SK-N-SH treated with all-trans-retinoic acid at 6 μM for 48 hours (cell line): ENCODE measurements around the gene CCL25.

Source experiments
- ATAC-seq: fragments of 200-7000 bp; cut with Tn5 transposase; 3 replicates; pipeline ENCODE4 v1.9.1; 2020; ENCODE audit warnings: mild to moderate bottlenecking, moderate library complexity
- ARNTL ChIP-seq: fragments of 450-650 bp; formaldehyde crosslinking; IDR thresholded peaks from 2 replicates; pipeline ENCODE4 v1.5.0; 2020; ENCODE audit warnings: low read depth, mild to moderate bottlenecking, moderate library complexity, borderline replicate concordance
- BACH2 ChIP-seq: fragments of 250-450 bp; sonication (Bioruptor Pico); IDR thresholded peaks from 2 replicates; pipeline ENCODE4 v1.9.0; 2021; ENCODE audit warnings: mild to moderate bottlenecking, borderline replicate concordance
- CREB5 ChIP-seq: fragments of 250-450 bp; sonication (Bioruptor Pico); IDR thresholded peaks from 2 replicates; pipeline ENCODE4 v1.5.1; 2020; ENCODE audit warnings: low read depth, mild to moderate bottlenecking, moderate library complexity
- CSDC2 ChIP-seq: fragments of 250-450 bp; sonication (Bioruptor Pico); IDR thresholded peaks from 2 replicates; pipeline ENCODE4 v1.5.0; 2020; ENCODE audit warnings: mild to moderate bottlenecking, moderate library complexity
- CSRNP3 ChIP-seq: fragments of 250-450 bp; sonication (Bioruptor Pico); IDR thresholded peaks from 2 replicates; pipeline ENCODE4 v1.5.1; 2021; ENCODE audit warnings: mild to moderate bottlenecking, moderate library complexity
- ESRRG ChIP-seq: fragments of 250-450 bp; sonication (Bioruptor Pico); IDR thresholded peaks from 2 replicates; pipeline ENCODE4 v1.6.1; 2021; ENCODE audit warnings: mild to moderate bottlenecking
- GLIS3 ChIP-seq: fragments of 250-450 bp; sonication (Bioruptor Pico); IDR thresholded peaks from 2 replicates; pipeline ENCODE4 v1.5.0; 2020; ENCODE audit warnings: mild to moderate bottlenecking, moderate library complexity
- ISL1 ChIP-seq: fragments of 250-450 bp; sonication (Bioruptor Pico); IDR thresholded peaks from 2 replicates; pipeline ENCODE4 v2.1.2; 2022; ENCODE audit warnings: mild to moderate bottlenecking, moderate library complexity
- OSR1 ChIP-seq: fragments of 250-450 bp; sonication (Bioruptor Pico); IDR thresholded peaks from 2 replicates; pipeline ENCODE4 v1.8.0; 2022; ENCODE audit warnings: moderate library complexity, mild to moderate bottlenecking, inconsistent platforms
- PATZ1 ChIP-seq: fragments of 250-450 bp; sonication (Bioruptor Pico); IDR thresholded peaks from 2 replicates; pipeline ENCODE4 v1.8.0; 2020; ENCODE audit warnings: mild to moderate bottlenecking, moderate library complexity, borderline replicate concordance
- POU6F1 ChIP-seq: fragments of 250-450 bp; sonication (Bioruptor Pico); IDR thresholded peaks from 2 replicates; pipeline ENCODE4 v1.8.0; 2021; ENCODE audit warnings: low read depth, mild to moderate bottlenecking, moderate library complexity, borderline replicate concordance
- PPARA ChIP-seq: fragments of 250-450 bp; sonication (Bioruptor Pico); IDR thresholded peaks from 2 replicates; pipeline ENCODE4 v1.5.0; 2020; ENCODE audit warnings: mild to moderate bottlenecking, borderline replicate concordance
- RARB ChIP-seq: fragments of 250-450 bp; sonication (Bioruptor Pico); IDR thresholded peaks from 2 replicates; pipeline ENCODE4 v1.8.0; 2021; ENCODE audit warnings: mild to moderate bottlenecking, moderate library complexity
- SNAI2 ChIP-seq: fragments of 250-450 bp; sonication (Bioruptor Pico); IDR thresholded peaks from 2 replicates; pipeline ENCODE4 v1.5.0; 2020; ENCODE audit warnings: mild to moderate bottlenecking, moderate library complexity
- ZC3H10 ChIP-seq: fragments of 250-450 bp; sonication (Bioruptor Pico); IDR thresholded peaks from 2 replicates; pipeline ENCODE4 v1.5.1; 2021; ENCODE audit warnings: mild to moderate bottlenecking, moderate library complexity
- ZFP3 ChIP-seq: fragments of 250-450 bp; sonication (Bioruptor Pico); IDR thresholded peaks from 2 replicates; pipeline ENCODE4 v1.5.0; 2020; ENCODE audit warnings: mild to moderate bottlenecking, moderate library complexity
- ZFP30 ChIP-seq: fragments of 450-650 bp; formaldehyde crosslinking; IDR thresholded peaks from 2 replicates; pipeline ENCODE4 v1.5.0; 2022; ENCODE audit warnings: mild to moderate bottlenecking, moderate library complexity
- ZNF565 ChIP-seq: fragments of 450-650 bp; formaldehyde crosslinking; conservative IDR thresholded peaks from 2 replicates; pipeline ENCODE4 v1.5.0; 2020; ENCODE audit warnings: low read depth, mild to moderate bottlenecking, moderate library complexity
- ZNF70 ChIP-seq: fragments of 450-650 bp; formaldehyde crosslinking; IDR thresholded peaks from 2 replicates; pipeline ENCODE4 v1.5.0; 2020; ENCODE audit warnings: mild to moderate bottlenecking, moderate library complexity
- ZNF8 ChIP-seq: fragments of 450-650 bp; formaldehyde crosslinking; IDR thresholded peaks from 2 replicates; pipeline ENCODE4 v1.5.0; 2020; ENCODE audit warnings: mild to moderate bottlenecking, moderate library complexity

Gene CCL25

GRCh38 chr19:8064911-8065874 is 12.6 kb downstream of the CCL25 start:
- TF ChIP-seq PATZ1 (CRISPR knock-in tag) (no peak), ESRRG (CRISPR knock-in tag) (no peak), CSDC2 (no peak), ZFP3 (CRISPR knock-in tag) (no peak), ZNF8 (CRISPR knock-in tag) (no peak), CSRNP3 (CRISPR knock-in tag) (no peak), GLIS3 (CRISPR knock-in tag) (no peak), ZC3H10 (CRISPR knock-in tag) (no peak)
- TF ChIP-seq, all 23 proteins: peak for 0
- ATAC-seq, result no peak

- no peak for ATAC-seq
Measured at GRCh38 chr19:8065875-8066261, 13.3 kb downstream of the CCL25 start.

GRCh38 chr19:8069096-8069973 is 16.8 kb downstream of the CCL25 start:
- TF ChIP-seq SNAI2 (CRISPR knock-in tag) (no peak), RARB (CRISPR knock-in tag) (no peak), ARNTL (no peak), ZNF565 (CRISPR knock-in tag) (no peak), OSR1 (CRISPR knock-in tag) (no peak), PPARA (CRISPR knock-in tag) (no peak), CREB5 (CRISPR knock-in tag) (no peak), ZNF70 (CRISPR knock-in tag) (no peak), ZC3H10 (CRISPR knock-in tag) (no peak)
- ATAC-seq, result no peak

More at GRCh38 chr19:8065875-8066261, 13.3 kb downstream of the CCL25 start:
- TF ChIP-seq CSDC2 (no peak), ZNF70 (CRISPR knock-in tag) (no peak), PPARA (CRISPR knock-in tag) (no peak), CSRNP3 (CRISPR knock-in tag) (no peak), RARB (CRISPR knock-in tag) (no peak)

GRCh38 chr19:8071912-8072311 is 19.4 kb downstream of the CCL25 start:
- no peak for ATAC-seq
- TF ChIP-seq SNAI2 (CRISPR knock-in tag) (no peak), ZNF8 (CRISPR knock-in tag) (no peak), ZNF70 (CRISPR knock-in tag) (no peak), ZFP3 (CRISPR knock-in tag) (no peak), ZNF565 (CRISPR knock-in tag) (no peak), BACH2 (CRISPR knock-in tag) (no peak), RARB (CRISPR knock-in tag) (no peak), ISL1 (no peak), OSR1 (CRISPR knock-in tag) (no peak), POU6F1 (no peak), PPARA (CRISPR knock-in tag) (no peak), GLIS3 (CRISPR knock-in tag) (no peak), ZFP30 (CRISPR knock-in tag) (no peak)
- TF ChIP-seq, all 23 proteins: peak for 0
